ENCODE measurements around the gene RASAL3.

The RASAL3 gene

DNA sequence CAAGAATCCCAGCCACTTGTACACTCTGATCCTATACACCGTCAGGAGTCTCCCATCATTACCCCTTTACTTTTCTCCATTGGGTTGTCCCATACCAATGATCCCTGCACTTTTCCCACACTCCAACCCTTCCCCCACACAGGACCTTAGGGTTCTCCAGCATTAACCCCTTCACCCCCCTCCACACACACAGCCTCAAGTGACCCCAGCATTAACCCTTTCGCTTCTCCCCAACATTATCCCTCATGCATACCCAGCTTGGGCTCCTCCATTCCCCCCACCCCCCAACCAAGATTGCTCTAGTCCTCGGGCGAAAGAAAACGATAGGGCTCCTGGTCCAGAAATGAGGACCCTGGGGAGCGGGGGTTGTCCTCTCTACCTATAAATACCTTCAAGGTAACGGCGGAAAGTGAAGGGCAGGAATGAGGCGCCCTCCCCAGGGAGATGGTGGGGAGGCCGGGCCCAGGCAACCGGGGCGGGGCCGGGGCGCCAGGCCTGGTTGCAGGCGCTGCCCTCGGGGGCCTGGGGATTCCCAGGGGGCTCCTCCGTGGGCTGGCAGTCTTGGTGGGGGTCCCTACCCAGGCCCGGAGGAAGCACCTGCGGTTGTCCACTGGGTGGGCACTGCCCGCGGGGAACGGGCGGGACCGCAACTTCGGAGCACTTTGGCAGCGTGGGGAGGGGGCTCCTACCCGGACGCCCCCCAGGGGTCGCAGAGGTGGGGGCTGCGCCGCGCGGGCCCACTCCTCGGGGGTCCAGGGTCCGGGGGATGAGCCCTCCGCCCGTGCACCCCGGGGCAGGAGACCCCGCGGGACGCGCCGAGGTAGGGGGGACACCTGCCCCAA is 15.3 kb downstream of the RASAL3 start (continued):
- no peak for TF ChIP-seq REST (tag by site-specific recombination; IDR thresholded peaks at IDR 0.05)
- TF ChIP-seq, protein P1, sequence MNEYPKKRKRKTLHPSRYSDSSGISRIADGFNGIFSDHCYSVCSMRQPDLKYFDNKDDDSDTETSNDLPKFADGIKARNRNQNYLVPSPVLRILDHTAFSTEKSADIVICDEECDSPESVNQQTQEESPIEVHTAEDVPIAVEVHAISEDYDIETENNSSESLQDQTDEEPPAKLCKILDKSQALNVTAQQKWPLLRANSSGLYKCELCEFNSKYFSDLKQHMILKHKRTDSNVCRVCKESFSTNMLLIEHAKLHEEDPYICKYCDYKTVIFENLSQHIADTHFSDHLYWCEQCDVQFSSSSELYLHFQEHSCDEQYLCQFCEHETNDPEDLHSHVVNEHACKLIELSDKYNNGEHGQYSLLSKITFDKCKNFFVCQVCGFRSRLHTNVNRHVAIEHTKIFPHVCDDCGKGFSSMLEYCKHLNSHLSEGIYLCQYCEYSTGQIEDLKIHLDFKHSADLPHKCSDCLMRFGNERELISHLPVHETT (tag by site-specific recombination; IDR thresholded peaks at IDR 0.05): 0 out of 2 replicates have a peak, but pooled peaks have one; percentile 30
- TF ChIP-seq ZBTB17 (tag by site-specific recombination; IDR thresholded peaks at IDR 0.05): peak; percentile 81
- TF ChIP-seq ZNF707 (tag by site-specific recombination; IDR thresholded peaks at IDR 0.05): no peak
- no peak for TF ChIP-seq ZNF555 (tag by site-specific recombination; conservative IDR thresholded peaks at IDR 0.05)
- TF ChIP-seq ZNF596 (tag by site-specific recombination; IDR thresholded peaks at IDR 0.05): no peak
- TF ChIP-seq ZNF510 (tag by site-specific recombination; IDR thresholded peaks at IDR 0.05; ENCODE audit: insufficient replicate concordance): no peak
- no peak for TF ChIP-seq ZSCAN16 (tag by site-specific recombination; IDR thresholded peaks at IDR 0.05)
- TF ChIP-seq ZNF202 (tag by site-specific recombination; IDR thresholded peaks at IDR 0.05; ENCODE audit: borderline replicate concordance): no peak
- TF ChIP-seq ZNF394 (tag by site-specific recombination; IDR thresholded peaks at IDR 0.05; ENCODE audit: borderline replicate concordance): no peak
- TF ChIP-seq, protein P2, sequence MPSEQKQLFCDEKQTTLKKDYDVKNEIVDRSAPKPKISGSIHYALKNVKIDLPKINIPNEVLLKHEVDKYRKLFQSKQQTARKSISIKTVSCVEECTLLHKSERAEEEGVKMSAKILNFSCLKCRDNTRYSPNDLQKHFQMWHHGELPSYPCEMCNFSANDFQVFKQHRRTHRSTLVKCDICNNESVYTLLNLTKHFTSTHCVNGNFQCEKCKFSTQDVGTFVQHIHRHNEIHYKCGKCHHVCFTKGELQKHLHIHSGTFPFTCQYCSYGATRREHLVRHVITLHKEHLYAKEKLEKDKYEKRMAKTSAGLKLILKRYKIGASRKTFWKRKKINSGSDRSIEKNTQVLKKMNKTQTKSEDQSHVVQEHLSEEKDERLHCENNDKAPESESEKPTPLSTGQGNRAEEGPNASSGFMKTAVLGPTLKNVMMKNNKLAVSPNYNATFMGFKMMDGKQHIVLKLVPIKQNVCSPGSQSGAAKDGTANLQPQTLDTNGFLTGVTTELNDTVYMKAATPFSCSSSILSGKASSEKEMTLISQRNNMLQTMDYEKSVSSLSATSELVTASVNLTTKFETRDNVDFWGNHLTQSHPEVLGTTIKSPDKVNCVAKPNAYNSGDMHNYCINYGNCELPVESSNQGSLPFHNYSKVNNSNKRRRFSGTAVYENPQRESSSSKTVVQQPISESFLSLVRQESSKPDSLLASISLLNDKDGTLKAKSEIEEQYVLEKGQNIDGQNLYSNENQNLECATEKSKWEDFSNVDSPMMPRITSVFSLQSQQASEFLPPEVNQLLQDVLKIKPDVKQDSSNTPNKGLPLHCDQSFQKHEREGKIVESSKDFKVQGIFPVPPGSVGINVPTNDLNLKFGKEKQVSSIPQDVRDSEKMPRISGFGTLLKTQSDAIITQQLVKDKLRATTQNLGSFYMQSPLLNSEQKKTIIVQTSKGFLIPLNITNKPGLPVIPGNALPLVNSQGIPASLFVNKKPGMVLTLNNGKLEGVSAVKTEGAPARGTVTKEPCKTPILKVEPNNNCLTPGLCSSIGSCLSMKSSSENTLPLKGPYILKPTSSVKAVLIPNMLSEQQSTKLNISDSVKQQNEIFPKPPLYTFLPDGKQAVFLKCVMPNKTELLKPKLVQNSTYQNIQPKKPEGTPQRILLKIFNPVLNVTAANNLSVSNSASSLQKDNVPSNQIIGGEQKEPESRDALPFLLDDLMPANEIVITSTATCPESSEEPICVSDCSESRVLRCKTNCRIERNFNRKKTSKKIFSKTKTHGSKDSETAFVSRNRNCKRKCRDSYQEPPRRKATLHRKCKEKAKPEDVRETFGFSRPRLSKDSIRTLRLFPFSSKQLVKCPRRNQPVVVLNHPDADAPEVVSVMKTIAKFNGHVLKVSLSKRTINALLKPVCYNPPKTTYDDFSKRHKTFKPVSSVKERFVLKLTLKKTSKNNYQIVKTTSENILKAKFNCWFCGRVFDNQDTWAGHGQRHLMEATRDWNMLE (tag by site-specific recombination; conservative IDR thresholded peaks at IDR 0.05; ENCODE audit: low read depth): no peak
- TF ChIP-seq SETDB1 (IDR thresholded peaks at IDR 0.05; ENCODE audit: insufficient read length, low read length): no peak
- TF ChIP-seq ZNF280D (tag by site-specific recombination; IDR thresholded peaks at IDR 0.05): no peak
- TF ChIP-seq ZNF404 (tag by site-specific recombination; IDR thresholded peaks at IDR 0.05): no peak
- 0 out of 2 replicates have a peak, but pooled peaks have one; percentile 13 for TF ChIP-seq SCRT1 (tag by site-specific recombination; IDR thresholded peaks at IDR 0.05; ENCODE audit: borderline replicate concordance)
- TF ChIP-seq, protein P3, sequence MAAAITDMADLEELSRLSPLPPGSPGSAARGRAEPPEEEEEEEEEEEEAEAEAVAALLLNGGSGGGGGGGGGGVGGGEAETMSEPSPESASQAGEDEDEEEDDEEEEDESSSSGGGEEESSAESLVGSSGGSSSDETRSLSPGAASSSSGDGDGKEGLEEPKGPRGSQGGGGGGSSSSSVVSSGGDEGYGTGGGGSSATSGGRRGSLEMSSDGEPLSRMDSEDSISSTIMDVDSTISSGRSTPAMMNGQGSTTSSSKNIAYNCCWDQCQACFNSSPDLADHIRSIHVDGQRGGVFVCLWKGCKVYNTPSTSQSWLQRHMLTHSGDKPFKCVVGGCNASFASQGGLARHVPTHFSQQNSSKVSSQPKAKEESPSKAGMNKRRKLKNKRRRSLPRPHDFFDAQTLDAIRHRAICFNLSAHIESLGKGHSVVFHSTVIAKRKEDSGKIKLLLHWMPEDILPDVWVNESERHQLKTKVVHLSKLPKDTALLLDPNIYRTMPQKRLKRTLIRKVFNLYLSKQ (tag by site-specific recombination; IDR thresholded peaks at IDR 0.05; ENCODE audit: borderline replicate concordance): no peak
- TF ChIP-seq GLI4 (tag by site-specific recombination; IDR thresholded peaks at IDR 0.05): no peak
- TF ChIP-seq ZIC2 (tag by site-specific recombination; IDR thresholded peaks at IDR 0.05): peak; percentile 71
- TF ChIP-seq PRDM4 (tag by site-specific recombination; IDR thresholded peaks at IDR 0.05): no peak
